GM12878 (cell line): ENCODE results near the gene GTPBP4. TPM values are rescaled to one million over a fixed set of nuclear protein-coding genes. Genes with fewer than 3 reads are reported as not detected.

Experiments
- ATAC-seq: fragments of 200-7000 bp; cut with Tn5 transposase; 3 replicates; pipeline ENCODE4 v1.9.1; 2020; ENCODE audit warnings: mild to moderate bottlenecking, moderate library complexity
- BruUV-seq: library from RNA; stranded (reverse); fragments of 400-500 nt; replicated peaks from 2 replicates; lab custom pipeline; 2021; lab: Mats Ljungman, UMichigan
- CTCF ChIA-PET: fragments of 300-600 bp; sonication (Branson Sonifier 250); formaldehyde crosslinking; extraction: SDS; loops from one replicate; lab custom pipeline; 2021; ENCODE audit warnings: inconsistent platforms; lab: Yijun Ruan, JAX
- POLR2A ChIA-PET: fragments of 350-600 bp; formaldehyde crosslinking; extraction: SDS; loops from one replicate; lab custom pipeline; 2021; ENCODE audit warnings: inconsistent platforms; lab: Charles Lee
- RAD21 ChIA-PET: fragments of 300-600 bp; sonication (Branson Sonifier 250); formaldehyde crosslinking; loops from one replicate; lab custom pipeline; 2023; ENCODE audit warnings: antibody characterized with exemption; ENCODE audit not compliant: unreplicated experiment; lab: Charles Lee
- SMC1A ChIA-PET: fragments of 300-600 bp; sonication (Branson Sonifier 250); formaldehyde crosslinking; loops from one replicate; lab custom pipeline; 2023; ENCODE audit not compliant: unreplicated experiment, uncharacterized antibody; lab: Charles Lee
- DNase-seq: peaks from one replicate; pipeline ENCODE4 v3.0.0-alpha.2; 2011; ENCODE audit warnings: low read depth, low spot score
- FAIRE-seq: peaks from 3 replicates; lab custom pipeline; 2011; peaks lifted over from hg19 to GRCh38; lab: Jason Lieb, UNC
- H2AFZ ChIP-seq: 2 replicates; pipeline ENCODE4 v1.6.0; 2011; ENCODE audit warnings: low read depth, low read length, control low read depth; ENCODE audit not compliant: control insufficient read depth
- H3K27ac ChIP-seq: 2 replicates; pipeline ENCODE4 v1.5.1; 2011; ENCODE audit warnings: control low read depth; ENCODE audit not compliant: control insufficient read depth, insufficient read depth
- H3K27me3 ChIP-seq, 2 experiments: replicated peaks in 1 of 2; 2 replicates each; pipeline versions ENCODE4 v1.6.0 to v1.6.1; 2011; ENCODE audit warnings: low read length in 1 of 2; ENCODE audit not compliant: control insufficient read depth in 2 of 2, insufficient read depth in 2 of 2
- H3K36me3 ChIP-seq, 2 experiments: 2 replicates each; pipeline ENCODE4 v1.5.1; 2011; ENCODE audit warnings: low read length in 1 of 2; ENCODE audit not compliant: control insufficient read depth in 2 of 2, insufficient read depth in 2 of 2
- H3K4me1 ChIP-seq: 2 replicates; pipeline ENCODE4 v1.6.1; 2011; ENCODE audit warnings: mild to moderate bottlenecking, low read length, moderate library complexity, mixed read lengths; ENCODE audit not compliant: control insufficient read depth, insufficient read depth
- H3K4me2 ChIP-seq: 2 replicates; pipeline ENCODE4 v1.6.0; 2011; ENCODE audit warnings: control low read depth; ENCODE audit not compliant: control insufficient read depth, insufficient read depth
- H3K4me3 ChIP-seq: fragments of 200-600 bp; sonication (generic); 2 replicates; pipeline ENCODE4 v1.5.1; 2016
- H3K79me2 ChIP-seq: 2 replicates; pipeline ENCODE4 v1.6.0; 2011; ENCODE audit warnings: low read length; ENCODE audit not compliant: control insufficient read depth, insufficient read depth
- H3K9ac ChIP-seq: 2 replicates; pipeline ENCODE4 v1.8.0; 2011; ENCODE audit warnings: low read length, control low read depth, mixed read lengths; ENCODE audit not compliant: control insufficient read depth, insufficient read depth
- H3K9me3 ChIP-seq: replicated peaks from 3 replicates; pipeline ENCODE4 v1.5.1; 2011; ENCODE audit warnings: mild to moderate bottlenecking, low read length; ENCODE audit not compliant: control insufficient read depth, insufficient read depth
- H4K20me1 ChIP-seq: 2 replicates; pipeline ENCODE4 v1.6.0; 2011; ENCODE audit not compliant: control insufficient read depth, insufficient read depth
- FOXM1 ChIP-seq: IDR thresholded peaks from 2 replicates; pipeline ENCODE4 v1.6.1; 2012; ENCODE audit warnings: low read depth, mild to moderate bottlenecking, inconsistent platforms, low read length, moderate library complexity
- HSF1 ChIP-seq: fragments of 150-350 bp; IDR thresholded peaks from 2 replicates; pipeline ENCODE4 v1.6.1; 2014; ENCODE audit warnings: mild to moderate bottlenecking, low read depth, low read length
- IKZF1 ChIP-seq: fragments of 450-650 bp; conservative IDR thresholded peaks from 2 replicates; pipeline ENCODE4 v1.6.1; 2017; ENCODE audit warnings: antibody characterized with exemption, mild to moderate bottlenecking
- IRF4 ChIP-seq: IDR thresholded peaks from 2 replicates; pipeline ENCODE4 v1.6.1; 2011; ENCODE audit warnings: low read depth, low read length
- NFIC ChIP-seq: IDR thresholded peaks from 2 replicates; pipeline ENCODE4 v1.6.1; 2012; ENCODE audit warnings: low read depth, mild to moderate bottlenecking, inconsistent platforms, low read length, moderate library complexity
- NKRF ChIP-seq: fragments of 450-650 bp; conservative IDR thresholded peaks from 2 replicates; pipeline ENCODE4 v1.6.1; 2017; ENCODE audit warnings: mild to moderate bottlenecking, moderate library complexity
- NR2C1 ChIP-seq: fragments of 450-650 bp; IDR thresholded peaks from 2 replicates; pipeline ENCODE4 v1.6.1; 2017; ENCODE audit warnings: antibody characterized with exemption, mild to moderate bottlenecking, moderate library complexity
- RUNX3 ChIP-seq: IDR thresholded peaks from 2 replicates; pipeline ENCODE4 v1.6.1; 2012; ENCODE audit warnings: low read length, inconsistent platforms
- WRNIP1 ChIP-seq: IDR thresholded peaks from 2 replicates; pipeline ENCODE4 v1.6.1; 2011; ENCODE audit warnings: low read depth, low read length, improper control_type of control experiment, borderline replicate concordance
- ZNF207 ChIP-seq: fragments of 450-650 bp; IDR thresholded peaks from 2 replicates; pipeline ENCODE4 v1.6.1; 2014; ENCODE audit warnings: antibody characterized with exemption, mild to moderate bottlenecking, borderline replicate concordance
- ZNF687 ChIP-seq: fragments of 450-650 bp; IDR thresholded peaks from 2 replicates; pipeline ENCODE4 v1.6.1; 2017; ENCODE audit warnings: mild to moderate bottlenecking, moderate library complexity
- WGBS: methylation state at CpG from one replicate; pipeline ENCODE4 v1.1.6; 2016; ENCODE audit warnings: low lambda C conversion rate; ENCODE audit not compliant: insufficient replicate concordance, insufficient coverage; ENCODE audit errors: missing lambda C conversion rate; 5-methylcytosine and 5-hydroxymethylcytosine counted together
- in situ Hi-C: fragments of 300-500 bp; cut with MboI; formaldehyde crosslinking; loops from 9 replicates; pipeline ENCODE4 v1.14.3; 2018; ENCODE audit warnings: mixed read lengths
- intact Hi-C: fragments of 100-400 bp; cut with micrococcal nuclease; formaldehyde crosslinking; loops from one replicate; pipeline ENCODE4 v1.14.2; 2022; ENCODE audit not compliant: unreplicated experiment
- polyA plus RNA-seq, 11 experiments: library from polyadenylated mRNA; depleted of rRNA in 4 of 11; unstranded in 6 of 11; stranded (reverse) in 5 of 11; fragments of >200 nt; fragmentation: Nextera tagmentation in 4 of 11; fragmentation: Illumina TruSeq in 1 of 11; extraction: Ambion mirVana in 4 of 11; extraction: Trizol in 1 of 11; gene quantifications; 1 replicate in 1 of 11; 2 replicates in 10 of 11; pipeline versions ENCODE4 v1.2.1 to v1.2.3, GENCODE V29; 2011 to 2016; ENCODE audit warnings: inconsistent platforms in 2 of 11, missing spikeins in 2 of 11, low read depth in 1 of 11
- total RNA-seq, 4 experiments: library from RNA; depleted of rRNA in 3 of 4; stranded (reverse); fragments of >200 nt in 3 of 4; fragmentation: Illumina TruSeq in 1 of 4; extraction: Trizol in 1 of 4; gene quantifications; 2 replicates each; pipeline versions ENCODE4 v1.2.1 to v1.2.3, GENCODE V29; 2013 to 2021
- TF ChIP-seq, protein P1 (sequence below): IDR thresholded peaks from 2 replicates; pipeline ENCODE4 v1.6.1; 2011; ENCODE audit warnings: low read depth, low read length, improper control_type of control experiment, borderline replicate concordance
- TF ChIP-seq, protein P2 (sequence below): fragments of 450-650 bp; IDR thresholded peaks from 2 replicates; pipeline ENCODE4 v1.6.1; 2017; ENCODE audit warnings: borderline replicate concordance

GTPBP4 gene
- total and polyA plus RNA-seq, 10 of the 15 experiments (the other 5 are each of a cell fraction or from before 2014, with no cell fraction given) = 58.5 to 118 (median 71.4) TPM

GRCh38 chr10:1033601-1034000 lies 45.4 kb downstream of the GTPBP4 start:
- no peaks in the 10 kb centered on the region for H3K27me3 ChIP-seq
- DNase-seq (no peak), ATAC-seq (no peak)
- in situ Hi-C loops = no loop called here
- intact Hi-C loops = no loop called here
- no peak for TF ChIP-seq HSF1
- TF ChIP-seq, protein P1, sequence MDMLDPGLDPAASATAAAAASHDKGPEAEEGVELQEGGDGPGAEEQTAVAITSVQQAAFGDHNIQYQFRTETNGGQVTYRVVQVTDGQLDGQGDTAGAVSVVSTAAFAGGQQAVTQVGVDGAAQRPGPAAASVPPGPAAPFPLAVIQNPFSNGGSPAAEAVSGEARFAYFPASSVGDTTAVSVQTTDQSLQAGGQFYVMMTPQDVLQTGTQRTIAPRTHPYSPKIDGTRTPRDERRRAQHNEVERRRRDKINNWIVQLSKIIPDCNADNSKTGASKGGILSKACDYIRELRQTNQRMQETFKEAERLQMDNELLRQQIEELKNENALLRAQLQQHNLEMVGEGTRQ = no peak
- no peak for TF ChIP-seq IRF4
- TF ChIP-seq ZNF207 = no peak
- TF ChIP-seq, protein P2, sequence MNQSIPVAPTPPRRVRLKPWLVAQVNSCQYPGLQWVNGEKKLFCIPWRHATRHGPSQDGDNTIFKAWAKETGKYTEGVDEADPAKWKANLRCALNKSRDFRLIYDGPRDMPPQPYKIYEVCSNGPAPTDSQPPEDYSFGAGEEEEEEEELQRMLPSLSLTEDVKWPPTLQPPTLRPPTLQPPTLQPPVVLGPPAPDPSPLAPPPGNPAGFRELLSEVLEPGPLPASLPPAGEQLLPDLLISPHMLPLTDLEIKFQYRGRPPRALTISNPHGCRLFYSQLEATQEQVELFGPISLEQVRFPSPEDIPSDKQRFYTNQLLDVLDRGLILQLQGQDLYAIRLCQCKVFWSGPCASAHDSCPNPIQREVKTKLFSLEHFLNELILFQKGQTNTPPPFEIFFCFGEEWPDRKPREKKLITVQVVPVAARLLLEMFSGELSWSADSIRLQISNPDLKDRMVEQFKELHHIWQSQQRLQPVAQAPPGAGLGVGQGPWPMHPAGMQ = no peak
- no peak for TF ChIP-seq FOXM1
- TF ChIP-seq ZNF687 = no peak
- no peak for TF ChIP-seq NFIC
- no peak for TF ChIP-seq IKZF1
- TF ChIP-seq RUNX3 = no peak
- no peak for TF ChIP-seq NR2C1
- TF ChIP-seq WRNIP1 = no peak
- TF ChIP-seq NKRF = no peak
- TF ChIP-seq, all 136 proteins: peak for 0
- Histone ChIP-seq H3K9me3 (no peaks in the 10 kb centered on the region), H3K4me1 (peaks cover 4% of the 10 kb centered on the region; the same call in 1 of the 2 replicates), H4K20me1 (no peaks in the 10 kb centered on the region), H3K4me2 (no peak overlapping the region), H3K9ac (no peak overlapping the region), H3K4me3 (no peak overlapping the region), H3K79me2 (no peaks in the 10 kb centered on the region), H3K36me3 (no peaks in the 10 kb centered on the region; a peak in 1 of 4 replicates), H2AFZ (no peak overlapping the region), H3K27ac (no peak overlapping the region)
- ChIA-PET SMC1A (interaction anchor here (0.5 to 1.0 kb wide), 2 partner anchors 9 to 149 kb away, joined by 3 read pairs; no protein-coding TSS in a partner anchor), POLR2A (interaction anchor here (0.6 kb wide), 1 partner anchor 42 kb away, joined by 5 read pairs; no protein-coding TSS in a partner anchor), CTCF (interaction anchor here (1.0 kb wide), 1 partner anchor 11 kb away, joined by 4 read pairs; no protein-coding TSS in a partner anchor), RAD21 (no interaction called here)
- no peak for FAIRE-seq
- BruUV-seq = no TSS peak
- WGBS = 44% methylated on average over 1 of the region's 1 CpG
